ENCODE results near the gene PLCG1.

GRCh38 chr20:41121399-41121798 lies 15.9 kb upstream of the PLCG1 start:
- TF ChIP-seq POLR2A (IDR thresholded peaks at IDR 0.05; ENCODE audit: low read depth, low read length) (no peak), FOS (IDR thresholded peaks at IDR 0.05; ENCODE audit: borderline replicate concordance, insufficient read depth, low read length) (no peak), CTCF (IDR thresholded peaks at IDR 0.05; ENCODE audit: extremely low read depth in 1 of 2, insufficient read depth in 1 of 2, low read depth in 1 of 2, low read length in 2 of 2) (no peak), GATA2 (IDR thresholded peaks at IDR 0.05; ENCODE audit: insufficient read depth, insufficient read length, low read depth, low read length) (no peak), EZH2 (IDR thresholded peaks at IDR 0.05; ENCODE audit: borderline replicate concordance, low read depth, low read length, severe bottlenecking) (no peak), JUN (IDR thresholded peaks at IDR 0.05; ENCODE audit: borderline replicate concordance, insufficient read depth, insufficient read length, low read depth) (no peak), POLR2AphosphoS5 (IDR thresholded peaks at IDR 0.05; ENCODE audit: insufficient read depth, low read depth, low read length) (no peak)
- TF ChIP-seq, protein P1, sequence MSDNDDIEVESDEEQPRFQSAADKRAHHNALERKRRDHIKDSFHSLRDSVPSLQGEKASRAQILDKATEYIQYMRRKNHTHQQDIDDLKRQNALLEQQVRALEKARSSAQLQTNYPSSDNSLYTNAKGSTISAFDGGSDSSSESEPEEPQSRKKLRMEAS (IDR thresholded peaks at IDR 0.05; ENCODE audit: insufficient read depth, insufficient read length) = no peak

Data from endothelial cell of umbilical vein (primary cell).